ENCODE results near the gene GTPBP4.
"Not testable (repeated sequence)": the region's sequence is repeated elsewhere in the genome, so short reads cannot be mapped to it uniquely, and the experiment has no call there.

The GTPBP4 gene

DNA sequence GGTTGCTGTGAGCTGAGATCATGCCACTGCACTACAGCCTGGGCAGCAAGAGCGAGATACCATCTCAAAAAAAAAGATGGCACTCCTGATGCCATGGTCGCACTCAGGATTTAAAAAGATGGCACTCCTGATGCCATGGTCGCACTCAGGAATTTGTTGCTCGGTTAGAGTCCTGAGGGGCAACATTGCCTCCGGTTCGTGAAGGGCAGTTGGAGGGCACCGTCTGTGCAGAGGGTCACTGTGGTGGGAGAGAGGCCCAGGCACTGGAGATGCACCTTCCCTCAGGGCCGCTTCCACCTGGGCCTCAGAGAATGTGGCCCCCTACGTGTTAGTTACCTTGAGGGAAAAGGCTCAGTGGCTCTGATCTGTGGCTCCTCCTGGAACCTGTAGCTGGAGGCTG, 18.3 kb downstream of the GTPBP4 start:
- no peaks in the 10 kb centered on the region for H3K9me3 ChIP-seq
- in situ Hi-C loops (cut with MboI; ENCODE audit: low sequenced_read_pairs), result no loop called here
- H3K4me3 ChIP-seq, result no peak overlapping the region
- no peak for DNase-seq (ENCODE audit: low spot score in 2 of 2)
- H3K27me3 ChIP-seq (ENCODE audit: low read depth), result no peaks in the 10 kb centered on the region
- no peaks in the 10 kb centered on the region for H3K4me1 ChIP-seq
- peaks cover 90% of the 10 kb centered on the region for H3K36me3 ChIP-seq (replicated peaks)

- Histone ChIP-seq H3K27me3 (ENCODE audit: low read depth) (no peaks in the 10 kb centered on the region), H3K4me1 (no peaks in the 10 kb centered on the region), H3K9me3 (no peaks in the 10 kb centered on the region), H3K4me3 (no peak overlapping the region), H3K36me3 (replicated peaks) (peaks cover 92% of the 10 kb centered on the region)
- in situ Hi-C loops (cut with MboI; ENCODE audit: low sequenced_read_pairs), result no loop called here
- DNase-seq (ENCODE audit: low spot score in 2 of 2), result no peak
These were observed 19.3 kb downstream of the GTPBP4 start for GRCh38 chr10:1007583-1007982.

DNA sequence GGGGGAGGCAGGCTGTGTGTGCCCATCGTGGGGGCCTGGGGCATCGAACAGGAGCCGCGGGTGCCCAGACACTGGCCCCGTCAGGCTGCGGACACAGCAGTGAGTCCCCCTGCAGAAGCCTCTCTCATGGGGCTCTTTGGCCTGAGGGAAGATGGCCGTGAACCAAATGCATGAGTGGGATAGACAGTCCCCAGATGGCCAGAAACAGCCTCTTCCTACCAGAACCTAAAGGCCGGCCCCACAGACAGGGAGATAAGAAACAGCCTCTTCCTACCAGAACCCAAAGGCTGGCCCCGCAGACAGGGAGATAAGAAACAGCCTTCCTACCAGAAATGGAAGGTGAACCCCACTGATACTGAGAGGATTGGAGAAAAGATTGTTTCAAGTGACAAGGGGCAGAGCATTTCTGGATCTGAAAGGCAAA, 20.8 kb downstream of the GTPBP4 start:
- in situ Hi-C loops (cut with MboI; ENCODE audit: low sequenced_read_pairs), result no loop called here
- no peak for DNase-seq (ENCODE audit: low spot score in 2 of 2)

GRCh38 chr10:1009947-1010346, 21.7 kb downstream of the GTPBP4 start:
- H3K27me3 ChIP-seq (ENCODE audit: low read depth); H3K4me1 ChIP-seq; DNase-seq (ENCODE audit: low spot score in 2 of 2); in situ Hi-C loops (cut with MboI; ENCODE audit: low sequenced_read_pairs); H3K4me3 ChIP-seq; H3K9me3 ChIP-seq: not testable (repeated sequence)
- H3K36me3 ChIP-seq (replicated peaks), result peaks cover 89% of the 10 kb centered on the region

More for the DNA sequence above, 20.8 kb downstream of the GTPBP4 start:
- Histone ChIP-seq H3K36me3 (replicated peaks) (peaks cover 92% of the 10 kb centered on the region), H3K9me3 (no peaks in the 10 kb centered on the region), H3K4me3 (no peak overlapping the region), H3K27me3 (ENCODE audit: low read depth) (no peaks in the 10 kb centered on the region), H3K4me1 (no peaks in the 10 kb centered on the region)

GRCh38 chr10:1010703-1011102, 22.5 kb downstream of the GTPBP4 start:
- no peaks in the 10 kb centered on the region for H3K4me1 ChIP-seq
- no peak for DNase-seq (ENCODE audit: low spot score in 2 of 2)
- H3K9me3 ChIP-seq, result no peaks in the 10 kb centered on the region
- H3K36me3 ChIP-seq (replicated peaks), result peaks cover 84% of the 10 kb centered on the region
- no peak overlapping the region for H3K4me3 ChIP-seq
- H3K27me3 ChIP-seq (ENCODE audit: low read depth), result no peaks in the 10 kb centered on the region
- in situ Hi-C loops (cut with MboI; ENCODE audit: low sequenced_read_pairs), result no loop called here

GRCh38 chr10:1011696-1012095, 23.5 kb downstream of the GTPBP4 start:
- Histone ChIP-seq H3K27me3 (ENCODE audit: low read depth) (no peaks in the 10 kb centered on the region), H3K36me3 (replicated peaks) (peaks cover 83% of the 10 kb centered on the region), H3K4me1 (no peaks in the 10 kb centered on the region), H3K4me3 (no peak overlapping the region), H3K9me3 (no peaks in the 10 kb centered on the region)
- in situ Hi-C loops (cut with MboI; ENCODE audit: low sequenced_read_pairs), result no loop called here
- DNase-seq (ENCODE audit: low spot score in 2 of 2), result no peak

GRCh38 chr10:1015688-1016087, 27.5 kb downstream of the GTPBP4 start:
- peaks cover 81% of the 10 kb centered on the region for H3K36me3 ChIP-seq (replicated peaks)

DNA sequence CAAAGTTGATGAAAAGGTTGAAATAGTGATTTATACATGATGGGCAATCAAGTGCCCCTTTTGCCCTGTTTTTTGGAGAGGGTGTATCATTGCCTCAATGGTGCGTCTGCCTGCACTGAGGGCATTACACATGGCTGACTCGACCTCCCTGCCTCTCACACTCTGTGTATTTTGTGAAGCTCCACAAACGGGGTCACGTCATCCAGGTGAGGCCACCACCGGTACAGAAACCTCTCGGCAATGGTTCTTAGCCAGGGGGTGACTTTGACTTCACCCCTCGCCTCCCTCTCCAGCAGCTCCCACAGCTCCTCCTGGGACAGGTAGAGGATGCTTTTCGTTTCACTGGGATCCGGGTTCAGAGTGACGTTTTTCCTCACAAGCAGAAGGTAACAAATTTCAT, 31.1 kb downstream of the GTPBP4 start:
- Histone ChIP-seq H3K4me3 (no peak overlapping the region), H3K27me3 (ENCODE audit: low read depth) (no peaks in the 10 kb centered on the region), H3K4me1 (no peaks in the 10 kb centered on the region), H3K9me3 (no peaks in the 10 kb centered on the region), H3K36me3 (replicated peaks) (peaks cover 49% of the 10 kb centered on the region)
- in situ Hi-C loops (cut with MboI; ENCODE audit: low sequenced_read_pairs), result no loop called here
- no peak for DNase-seq (ENCODE audit: low spot score in 2 of 2)

More at GRCh38 chr10:1015688-1016087, 27.5 kb downstream of the GTPBP4 start:
- in situ Hi-C loops (cut with MboI; ENCODE audit: low sequenced_read_pairs), result no loop called here
- Histone ChIP-seq H3K4me3 (no peak overlapping the region), H3K27me3 (ENCODE audit: low read depth) (no peaks in the 10 kb centered on the region), H3K4me1 (no peaks in the 10 kb centered on the region), H3K9me3 (no peaks in the 10 kb centered on the region)
- no peak for DNase-seq (ENCODE audit: low spot score in 2 of 2)

GRCh38 chr10:1020460-1020859, 32.2 kb downstream of the GTPBP4 start:
- DNase-seq (ENCODE audit: low spot score in 2 of 2), result no peak
- Histone ChIP-seq H3K4me1 (no peaks in the 10 kb centered on the region), H3K36me3 (replicated peaks) (peaks cover 44% of the 10 kb centered on the region), H3K27me3 (ENCODE audit: low read depth) (no peaks in the 10 kb centered on the region), H3K4me3 (no peak overlapping the region), H3K9me3 (no peaks in the 10 kb centered on the region)
- in situ Hi-C loops (cut with MboI; ENCODE audit: low sequenced_read_pairs), result no loop called here

- H3K4me3 ChIP-seq, result no peak overlapping the region
- DNase-seq (ENCODE audit: low spot score in 2 of 2), result no peak
- in situ Hi-C loops (cut with MboI; ENCODE audit: low sequenced_read_pairs), result no loop called here
- H3K36me3 ChIP-seq (replicated peaks), result peaks cover 40% of the 10 kb centered on the region
- no peaks in the 10 kb centered on the region for H3K9me3 ChIP-seq
- H3K27me3 ChIP-seq (ENCODE audit: low read depth), result no peaks in the 10 kb centered on the region
- H3K4me1 ChIP-seq, result no peaks in the 10 kb centered on the region
These were observed 32.7 kb downstream of the GTPBP4 start for GRCh38 chr10:1020958-1021357.

DNA sequence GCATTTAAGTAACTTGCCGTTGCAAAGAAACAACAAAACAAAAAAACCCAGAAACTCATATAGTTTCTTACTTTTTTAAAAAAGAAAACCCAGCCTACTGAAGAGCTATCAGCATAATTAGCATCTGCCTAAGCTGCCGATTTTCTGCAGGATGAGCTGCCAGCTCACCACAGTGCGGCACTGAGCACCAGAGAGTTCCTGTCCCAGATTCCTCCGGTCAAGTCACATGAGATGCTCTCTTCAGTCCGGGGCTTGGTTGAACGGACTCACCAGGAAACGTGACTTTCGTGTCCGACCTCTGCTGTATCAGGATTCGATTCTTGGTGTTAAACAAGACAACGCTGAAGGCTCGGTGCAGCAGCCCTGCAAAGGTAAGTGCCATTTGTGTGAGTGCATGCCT, 34.2 kb downstream of the GTPBP4 start:
- no peak for DNase-seq (ENCODE audit: low spot score in 2 of 2)
- Histone ChIP-seq H3K36me3 (replicated peaks) (peaks cover 27% of the 10 kb centered on the region), H3K27me3 (ENCODE audit: low read depth) (no peaks in the 10 kb centered on the region), H3K4me1 (no peaks in the 10 kb centered on the region), H3K9me3 (no peaks in the 10 kb centered on the region), H3K4me3 (no peak overlapping the region)
- in situ Hi-C loops (cut with MboI; ENCODE audit: low sequenced_read_pairs), result no loop called here

- Histone ChIP-seq H3K4me3 (no peak overlapping the region), H3K36me3 (replicated peaks) (peaks cover 14% of the 10 kb centered on the region), H3K27me3 (ENCODE audit: low read depth) (no peaks in the 10 kb centered on the region), H3K4me1 (peaks cover 4% of the 10 kb centered on the region), H3K9me3 (no peaks in the 10 kb centered on the region)
- no peak for DNase-seq (ENCODE audit: low spot score in 2 of 2)
- in situ Hi-C loops (cut with MboI; ENCODE audit: low sequenced_read_pairs), result no loop called here
These were observed 35.9 kb downstream of the GTPBP4 start for GRCh38 chr10:1024103-1024502.

DNA sequence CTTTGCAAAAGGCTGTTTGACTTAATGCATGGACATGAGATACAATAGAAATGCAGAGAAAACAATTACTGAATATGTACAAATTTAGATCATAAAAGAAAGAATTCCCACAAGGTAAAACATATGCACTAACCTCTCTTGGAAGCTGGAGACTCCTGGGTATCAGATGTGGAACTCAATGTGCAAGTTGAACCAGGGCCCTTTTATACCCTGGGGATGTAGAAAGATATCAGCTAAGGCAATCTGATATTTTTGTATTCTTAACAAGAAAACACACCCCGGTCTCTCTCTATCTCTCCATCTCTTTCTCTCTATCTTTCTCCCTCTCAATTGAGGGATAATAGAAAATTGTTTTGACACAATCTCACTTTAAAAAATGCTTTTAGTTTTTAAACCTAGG, 37.4 kb downstream of the GTPBP4 start, which contains the start of gene IDI2:
Gene IDI2 (minus strand): TSS at position 177 of the 400 bp plus-strand sequence. CDS start 1,136 bp downstream, outside the sequence.
- in situ Hi-C loops (cut with MboI; ENCODE audit: low sequenced_read_pairs), result no loop called here
- Histone ChIP-seq H3K36me3 (replicated peaks) (no peaks in the 10 kb centered on the region), H3K27me3 (ENCODE audit: low read depth) (no peaks in the 10 kb centered on the region), H3K4me3 (no peak within 1 kb of the TSS), H3K9me3 (no peaks in the 10 kb centered on the region), H3K4me1 (peaks cover 16% of the 10 kb centered on the region)
- no peak for DNase-seq (ENCODE audit: low spot score in 2 of 2)

DNA sequence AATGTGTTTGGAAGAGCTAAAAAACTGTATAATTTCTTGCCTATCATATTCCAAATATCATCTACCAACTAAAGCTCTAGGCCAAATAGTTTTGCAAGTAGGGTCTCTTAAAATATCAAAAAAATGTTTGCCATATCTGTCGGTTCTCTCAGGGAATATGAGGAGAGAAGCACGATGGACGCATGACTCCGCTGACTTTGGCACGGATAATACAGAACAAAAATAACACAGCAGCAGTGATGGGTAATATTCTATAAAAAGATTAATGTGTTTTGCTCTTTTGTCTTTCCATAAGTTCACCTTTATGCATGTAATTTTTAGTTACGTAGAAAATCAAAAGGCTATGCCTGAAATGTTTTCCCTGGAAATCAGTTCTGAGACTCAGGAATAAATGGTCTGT, 38.3 kb downstream of the GTPBP4 start:
- Histone ChIP-seq H3K4me3 (no peak overlapping the region), H3K27me3 (ENCODE audit: low read depth) (no peaks in the 10 kb centered on the region), H3K9me3 (no peaks in the 10 kb centered on the region), H3K4me1 (peaks cover 16% of the 10 kb centered on the region), H3K36me3 (replicated peaks) (no peaks in the 10 kb centered on the region)
- in situ Hi-C loops (cut with MboI; ENCODE audit: low sequenced_read_pairs), result no loop called here
- no peak for DNase-seq (ENCODE audit: low spot score in 2 of 2)

- peaks cover 16% of the 10 kb centered on the region for H3K4me1 ChIP-seq
- in situ Hi-C loops (cut with MboI; ENCODE audit: low sequenced_read_pairs), result no loop called here
- H3K36me3 ChIP-seq (replicated peaks), result no peaks in the 10 kb centered on the region
- no peaks in the 10 kb centered on the region for H3K27me3 ChIP-seq (ENCODE audit: low read depth)
- no peak overlapping the region for H3K4me3 ChIP-seq
- H3K9me3 ChIP-seq, result no peaks in the 10 kb centered on the region
- peak; percentile 76 to 88 for DNase-seq (ENCODE audit: low spot score in 2 of 2)
These were observed 41.6 kb downstream of the GTPBP4 start for GRCh38 chr10:1029838-1030237.

Measured in HAP-1 (cell line).